IMR-90 (cell line): ENCODE measurements around the gene DPYSL5.

Experiments
- CEBPB ChIP-seq: IDR thresholded peaks from 2 replicates; pipeline ENCODE4 v1.6.1; 2012; ENCODE audit warnings: low read depth, low read length, improper control_type of control experiment
- CHD1 ChIP-seq: IDR thresholded peaks from 2 replicates; pipeline ENCODE4 v1.6.1; 2012; ENCODE audit warnings: low read depth, low read length, improper control_type of control experiment
- CTCF ChIP-seq: conservative IDR thresholded peaks from 2 replicates; pipeline ENCODE4 v1.5.1; 2012; ENCODE audit warnings: mild to moderate bottlenecking, low read depth, low read length, improper control_type of control experiment
- MAFK ChIP-seq: IDR thresholded peaks from 2 replicates; pipeline ENCODE4 v1.6.1; 2012; ENCODE audit warnings: low read depth, low read length, improper control_type of control experiment
- MAZ ChIP-seq: IDR thresholded peaks from 2 replicates; pipeline ENCODE4 v1.6.1; 2012; ENCODE audit warnings: low read depth, mild to moderate bottlenecking, low read length, improper control_type of control experiment, moderate library complexity, borderline replicate concordance
- POLR2A ChIP-seq: IDR thresholded peaks from 2 replicates; pipeline ENCODE4 v1.6.1; 2012; ENCODE audit warnings: mild to moderate bottlenecking, low read depth, low read length
- RCOR1 ChIP-seq: IDR thresholded peaks from 2 replicates; pipeline ENCODE4 v1.6.1; 2012; ENCODE audit warnings: mild to moderate bottlenecking, low read length, improper control_type of control experiment; ENCODE audit not compliant: insufficient replicate concordance
- SMC3 ChIP-seq: fragments of 150-350 bp; IDR thresholded peaks from 2 replicates; pipeline ENCODE4 v1.6.1; 2016; ENCODE audit warnings: low read depth, mild to moderate bottlenecking, antibody characterized with exemption, low read length, moderate library complexity
- USF2 ChIP-seq: fragments of 150-350 bp; IDR thresholded peaks from 2 replicates; pipeline ENCODE4 v1.6.1; 2017; ENCODE audit warnings: mild to moderate bottlenecking, antibody characterized with exemption, low read length, low read depth

- TF ChIP-seq CHD1, result no peak
- TF ChIP-seq CTCF, result no peak
- no peak for TF ChIP-seq MAZ
- no peak for TF ChIP-seq POLR2A
- no peak for TF ChIP-seq RCOR1
- TF ChIP-seq USF2, result no peak
- no peak for TF ChIP-seq MAFK
- TF ChIP-seq CEBPB, result no peak
- no peak for TF ChIP-seq SMC3
Observed at GRCh38 chr2:26890341-26891000, 42.5 kb downstream of the DPYSL5 start.
